RPMI8226 (cell line): ENCODE data around the gene FGD5.

Source experiments
- DNase-seq: peaks from one replicate; pipeline ENCODE4 v3.0.0-alpha.2; 2015

The FGD5 gene

GRCh38 chr3:14941871-14942270 is 123.1 kb downstream of the FGD5 start:
- DNase-seq, result no peak

GRCh38 chr3:14943042-14943441 is 124.3 kb downstream of the FGD5 start:
- DNase-seq, result no peak

- DNase-seq, result no peak
These were observed 127.5 kb downstream of the FGD5 start for GRCh38 chr3:14946236-14946635.

- no peak for DNase-seq
These were observed 128.0 kb downstream of the FGD5 start for GRCh38 chr3:14946739-14947099.

- peak; percentile 90 for DNase-seq
These were observed 128.5 kb downstream of the FGD5 start, which contains the start of gene NR2C2 for GRCh38 chr3:14947100-14947885. NR2C2 (plus strand) TSS chr3:14947583; CDS start chr3:15003915, 56,332 bp downstream.

GRCh38 chr3:14947886-14948608 is 129.3 kb downstream of the FGD5 start:
- peak; percentile 98 for DNase-seq

GRCh38 chr3:14948609-14949038 is 129.9 kb downstream of the FGD5 start:
- DNase-seq, result no peak

GRCh38 chr3:14949126-14949525 is 130.4 kb downstream of the FGD5 start:
- no peak for DNase-seq

- DNase-seq, result no peak
These were observed 131.5 kb downstream of the FGD5 start for GRCh38 chr3:14950274-14950673.

GRCh38 chr3:14957153-14957552 is 138.4 kb downstream of the FGD5 start:
- DNase-seq, result no peak

- DNase-seq, result no peak
These were observed 139.2 kb downstream of the FGD5 start for GRCh38 chr3:14957925-14958324.

GRCh38 chr3:14959359-14959943 is 140.7 kb downstream of the FGD5 start:
- no peak for DNase-seq

- no peak for DNase-seq
These were observed 144.0 kb downstream of the FGD5 start for GRCh38 chr3:14962762-14963161.

GRCh38 chr3:14967285-14967684 is 148.5 kb downstream of the FGD5 start:
- no peak for DNase-seq

GRCh38 chr3:14969671-14970070 is 150.9 kb downstream of the FGD5 start:
- no peak for DNase-seq

GRCh38 chr3:14976317-14976716 is 157.6 kb downstream of the FGD5 start:
- no peak for DNase-seq

GRCh38 chr3:14980689-14981088 is 161.9 kb downstream of the FGD5 start:
- DNase-seq, result no peak
